HCT116 (cell line): Measurements from ENCODE around the gene ITGA7. TPM values are rescaled to one million over a fixed set of nuclear protein-coding genes. Genes with fewer than 3 reads are reported as not detected.

Experiments
- ATAC-seq: fragments of 200-7000 bp; cut with Tn5 transposase; 2 replicates; pipeline ENCODE4 v1.9.1; 2020; ENCODE audit warnings: mild to moderate bottlenecking, moderate library complexity
- BruUV-seq: library from RNA; stranded (reverse); fragments of 400-500 nt; replicated peaks from 2 replicates; lab custom pipeline; 2021; lab: Mats Ljungman, UMichigan
- CTCF ChIA-PET: fragments of 300-600 bp; sonication (Branson Sonifier 250); formaldehyde crosslinking; loops from one replicate; lab custom pipeline; 2021; ENCODE audit warnings: antibody characterized with exemption; lab: Charles Lee
- POLR2A ChIA-PET: fragments of 300-600, 350-600 bp; sonication (Branson Sonifier 250); formaldehyde crosslinking; loops from one replicate; lab custom pipeline; 2021; ENCODE audit warnings: antibody characterized with exemption; lab: Charles Lee
- RAD21 ChIA-PET, 2 experiments: fragments of 300-600 bp; sonication (Branson Sonifier 250); formaldehyde crosslinking; loops; one replicate each; lab custom pipeline; 2023; ENCODE audit warnings: low total read pairs in 2 of 2; ENCODE audit not compliant: uncharacterized antibody in 2 of 2, unreplicated experiment in 2 of 2, low non-redundant PET in 1 of 2; lab: Charles Lee
- DNase-seq: peaks from one replicate; pipeline ENCODE4 v3.0.0-alpha.2; 2010; ENCODE audit warnings: low read depth, low spot score
- H2AFZ ChIP-seq: fragments of 200-600 bp; shearing (Covaris generic), sonication (generic); 2 replicates; pipeline ENCODE4 v1.6.1; 2017; ENCODE audit warnings: low read depth, mixed run types, mixed read lengths, antibody characterized with exemption, low read length; ENCODE audit not compliant: poor library complexity, severe bottlenecking
- H3K27ac ChIP-seq: 2 replicates; pipeline ENCODE4 v1.5.1; 2012; ENCODE audit warnings: low read depth, low read length
- H3K27me3 ChIP-seq: fragments of 200-600 bp; sonication (generic); 2 replicates; pipeline ENCODE4 v1.6.1; 2016; ENCODE audit warnings: mixed run types, low read length, mixed read lengths; ENCODE audit not compliant: insufficient read depth
- H3K36me3 ChIP-seq, 2 experiments: fragments of 200-500 bp in 1 of 2; fragments of 200-600 bp in 1 of 2; sonication (Bioruptor generic) in 1 of 2; sonication (generic) in 1 of 2; 2 replicates each; pipeline versions ENCODE4 v1.5.1 to v1.6.1; 2014 to 2016; ENCODE audit warnings: low read length in 2 of 2, inconsistent platforms in 1 of 2, mixed read lengths in 1 of 2, mixed run types in 1 of 2; ENCODE audit not compliant: insufficient read depth in 2 of 2, control insufficient read depth in 1 of 2
- H3K4me1 ChIP-seq, 2 experiments: fragments of 200-600 bp in 1 of 2; sonication (generic) in 1 of 2; 2 replicates each; pipeline versions ENCODE4 v1.5.1 to v1.6.1; 2012 to 2017; ENCODE audit warnings: low read length in 2 of 2, inconsistent platforms in 1 of 2, mild to moderate bottlenecking in 1 of 2, mixed read lengths in 1 of 2, mixed run types in 1 of 2, moderate library complexity in 1 of 2; ENCODE audit not compliant: insufficient read depth in 2 of 2, control insufficient read depth in 1 of 2
- H3K4me2 ChIP-seq: fragments of 200-600 bp; sonication (generic); 2 replicates; pipeline ENCODE4 v1.6.1; 2017; ENCODE audit warnings: mixed run types, low read length, mixed read lengths
- H3K4me3 ChIP-seq, 2 experiments: fragments of 200-600 bp in 1 of 2; sonication (generic) in 1 of 2; replicated peaks in 1 of 2; 2 replicates each; pipeline ENCODE4 v1.5.1; 2011 to 2016; ENCODE audit warnings: low read length in 2 of 2, control low read depth in 1 of 2, low read depth in 1 of 2, mild to moderate bottlenecking in 1 of 2, mixed read lengths in 1 of 2, mixed run types in 1 of 2
- H3K79me2 ChIP-seq: fragments of 200-600 bp; sonication (generic); 2 replicates; pipeline ENCODE4 v1.6.1; 2017; ENCODE audit warnings: mild to moderate bottlenecking, mixed run types, low read length, moderate library complexity, mixed read lengths; ENCODE audit not compliant: insufficient read depth
- H3K9ac ChIP-seq: fragments of 200-600 bp; sonication (generic); 2 replicates; pipeline ENCODE4 v1.6.1; 2016; ENCODE audit warnings: low read length, mixed read lengths
- H3K9me2 ChIP-seq: fragments of 200-600 bp; sonication (generic), shearing (Covaris generic); 2 replicates; pipeline ENCODE4 v1.6.1; 2017; ENCODE audit warnings: mixed run types, mild to moderate bottlenecking, moderate library complexity; ENCODE audit not compliant: insufficient read depth
- H3K9me3 ChIP-seq, 2 experiments: fragments of 200-500 bp in 1 of 2; fragments of 200-600 bp in 1 of 2; sonication (Bioruptor generic) in 1 of 2; sonication (generic) in 1 of 2; 2 replicates each; pipeline ENCODE4 v1.6.1; 2014 to 2017; ENCODE audit warnings: low read length in 2 of 2, mixed read lengths in 2 of 2, inconsistent platforms in 1 of 2, low read depth in 1 of 2, mild to moderate bottlenecking in 1 of 2, mixed run types in 1 of 2, moderate library complexity in 1 of 2; ENCODE audit not compliant: control insufficient read depth in 1 of 2, insufficient read depth in 1 of 2
- H4K20me1 ChIP-seq: fragments of 200-600 bp; sonication (generic), shearing (Covaris generic); 2 replicates; pipeline ENCODE4 v1.6.1; 2017; ENCODE audit warnings: mixed run types, mild to moderate bottlenecking, moderate library complexity; ENCODE audit not compliant: insufficient read depth
- CBX3 ChIP-seq: IDR thresholded peaks from 2 replicates; pipeline ENCODE4 v1.6.1; 2012; ENCODE audit warnings: low read depth
- CEBPB ChIP-seq: IDR thresholded peaks from 2 replicates; pipeline ENCODE4 v1.6.1; 2012; ENCODE audit warnings: low read depth
- EZH2 ChIP-seq: fragments of 200-600 bp; sonication (generic); IDR thresholded peaks from 2 replicates; pipeline ENCODE4 v1.6.1; 2017; ENCODE audit warnings: antibody characterized with exemption, mixed run types
- EZH2phosphoT487 ChIP-seq: fragments of 200-600 bp; IDR thresholded peaks from 2 replicates; pipeline ENCODE4 v1.6.1; 2018; ENCODE audit warnings: antibody characterized with exemption, borderline replicate concordance
- FOSL1 ChIP-seq: IDR thresholded peaks from 2 replicates; pipeline ENCODE4 v1.6.1; 2012; ENCODE audit warnings: low read depth
- POLR2A ChIP-seq: IDR thresholded peaks from 2 replicates; pipeline ENCODE4 v1.7.0; 2011; ENCODE audit warnings: borderline replicate concordance; ENCODE audit not compliant: insufficient read depth, insufficient read length; ENCODE audit errors: extremely low read depth
- POLR2AphosphoS5 ChIP-seq: IDR thresholded peaks from 2 replicates; pipeline ENCODE4 v1.6.1; 2011; ENCODE audit warnings: mild to moderate bottlenecking, low read depth, low read length, moderate library complexity
- SIN3A ChIP-seq: IDR thresholded peaks from 2 replicates; pipeline ENCODE4 v1.6.1; 2012; ENCODE audit warnings: low read depth
- SP1 ChIP-seq: IDR thresholded peaks from 2 replicates; pipeline ENCODE4 v1.6.1; 2012; ENCODE audit warnings: low read depth
- SRF ChIP-seq: IDR thresholded peaks from 2 replicates; pipeline ENCODE4 v1.6.1; 2012; ENCODE audit warnings: low read depth
- TCF7L2 ChIP-seq: IDR thresholded peaks from 2 replicates; pipeline ENCODE4 v1.7.0; 2011; ENCODE audit warnings: borderline replicate concordance, inconsistent platforms; ENCODE audit not compliant: insufficient read depth, insufficient read length; ENCODE audit errors: extremely low read depth
- YY1 ChIP-seq: IDR thresholded peaks from 2 replicates; pipeline ENCODE4 v1.6.1; 2011; ENCODE audit warnings: low read length, low read depth, moderate library complexity, mild to moderate bottlenecking; ENCODE audit not compliant: insufficient replicate concordance; ENCODE audit errors: extremely low read depth
- ZFX ChIP-seq: fragments of 450-650 bp; IDR thresholded peaks from 2 replicates; pipeline ENCODE4 v1.6.1; 2017
- ZNF274 ChIP-seq: fragments of 200-500 bp; sonication (Bioruptor generic); IDR thresholded peaks from 2 replicates; pipeline ENCODE4 v1.6.1; 2014; ENCODE audit warnings: mild to moderate bottlenecking, low read depth, low read length, inconsistent platforms
- intact Hi-C: fragments of 100-400 bp; cut with micrococcal nuclease; formaldehyde crosslinking; loops from 2 replicates; pipeline ENCODE4 v1.10.0; 2022
- total RNA-seq: library from RNA; stranded (reverse); gene quantifications from one replicate; pipeline ENCODE4 v1.2.1, GENCODE V29; 2021; ENCODE audit not compliant: unreplicated experiment
- TF ChIP-seq, protein P1 (sequence below): IDR thresholded peaks from 2 replicates; pipeline ENCODE4 v1.6.1; 2012
- TF ChIP-seq, protein P2 (sequence below): IDR thresholded peaks from 2 replicates; pipeline ENCODE4 v1.6.1; 2011; ENCODE audit warnings: mild to moderate bottlenecking, low read length, moderate library complexity; ENCODE audit not compliant: insufficient replicate concordance; ENCODE audit errors: extremely low read depth
- TF ChIP-seq, protein P3 (sequence below): IDR thresholded peaks from 2 replicates; pipeline ENCODE4 v1.6.1; 2012

The ITGA7 gene
- total RNA-seq, 1 experiment from 2014 or later = 17.8 TPM

DNA sequence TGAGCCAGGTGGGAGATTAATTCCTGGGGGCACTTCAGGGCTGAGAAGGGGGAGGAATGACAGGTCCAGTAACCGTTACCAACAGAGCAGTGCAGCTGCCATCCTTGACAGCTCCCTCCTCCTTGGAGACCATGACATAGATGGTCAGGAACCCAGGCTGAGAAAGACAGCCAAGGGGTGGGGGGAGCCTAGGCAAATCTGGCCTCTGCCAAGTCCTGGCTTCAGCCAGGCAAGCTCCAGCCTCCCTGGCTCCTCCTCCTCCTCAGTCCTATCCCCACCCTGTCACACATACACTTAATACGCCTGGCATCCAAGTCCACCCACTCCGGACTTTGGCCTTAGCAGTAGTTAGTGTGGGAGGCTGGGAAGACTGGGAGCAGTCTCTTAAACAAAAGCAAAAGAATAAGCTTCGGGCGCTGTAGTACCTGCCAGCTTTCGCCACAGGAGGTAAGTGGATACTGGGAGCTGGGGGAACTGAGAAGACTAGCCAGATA, 12.4 kb upstream of the ITGA7 start, which contains the start of gene RDH5:
TSS of gene RDH5 (plus strand) at position 323 of the 494 bp plus-strand sequence. CDS start 792 bp downstream, outside the sequence.
- Histone ChIP-seq H3K36me3 (peaks cover 2 to 21% of the 10 kb centered on the region in 2 experiments; a peak in 2 of 4 replicates), H3K4me3 (peak within 1 kb of the TSS in 1 of 2 experiments; percentile 9; a peak in 1 of 4 replicates), H3K4me1 (peaks cover 33 to 67% of the 10 kb centered on the region in 2 experiments), H2AFZ (no peak within 1 kb of the TSS), H3K27me3 (no peaks in the 10 kb centered on the region), H3K9me2 (no peaks in the 10 kb centered on the region), H4K20me1 (no peaks in the 10 kb centered on the region), H3K4me2 (peak within 1 kb of the TSS; percentile 53), H3K9ac (peak within 1 kb of the TSS; percentile 34), H3K9me3 (no peaks in the 10 kb centered on the region), H3K79me2 (peaks cover 14% of the 10 kb centered on the region), H3K27ac (peak within 1 kb of the TSS; percentile 30)
- ChIA-PET POLR2A (interaction anchor here (1.7 kb wide), 2 partner anchors 9 to 17 kb away, joined by 5 read pairs; partner anchors contain the start of gene CD63), CTCF (interaction anchor here (0.8 to 4.1 kb wide), 9 partner anchors 9 to 74 kb away, joined by 3 to 35 read pairs (median 5); partner anchors contain the start of gene CD63), RAD21 (interaction anchor here in 1 of 2 experiments (1.8 kb wide), 1 partner anchor 9 kb away, joined by 4 read pairs; the partner anchor contains the start of gene CD63)
- intact Hi-C loops = no loop called here
- no TSS peak for BruUV-seq
- TF ChIP-seq POLR2AphosphoS5 (no peak), EZH2phosphoT487 (no peak), YY1 (no peak), ZNF274 (no peak), TCF7L2 (no peak), SIN3A (no peak)
- TF ChIP-seq, protein P1, sequence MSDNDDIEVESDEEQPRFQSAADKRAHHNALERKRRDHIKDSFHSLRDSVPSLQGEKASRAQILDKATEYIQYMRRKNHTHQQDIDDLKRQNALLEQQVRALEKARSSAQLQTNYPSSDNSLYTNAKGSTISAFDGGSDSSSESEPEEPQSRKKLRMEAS = no peak
- no peak for ATAC-seq
- no peak for DNase-seq

DNA sequence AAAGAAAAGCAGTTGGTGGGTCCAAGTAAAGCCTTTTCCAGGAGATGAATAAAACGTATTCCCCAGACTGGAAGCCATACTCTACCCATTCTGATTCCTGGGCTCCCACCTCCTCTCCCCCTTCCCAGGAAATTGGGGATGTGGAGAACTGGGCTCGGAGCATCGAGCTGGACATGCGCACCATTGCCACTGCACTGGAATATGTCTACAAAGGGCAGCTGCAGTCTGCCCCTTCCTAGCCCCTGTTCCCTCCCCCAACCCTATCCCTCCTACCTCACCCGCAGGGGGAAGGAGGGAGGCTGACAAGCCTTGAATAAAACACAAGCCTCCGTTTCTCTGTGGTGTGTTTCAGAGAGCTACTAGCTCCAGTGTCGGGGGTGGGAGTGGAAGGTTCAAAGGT, 11.7 kb upstream of the ITGA7 start:
- H3K79me2 ChIP-seq = peaks cover 14% of the 10 kb centered on the region
- H3K27me3 ChIP-seq = no peaks in the 10 kb centered on the region
- no peaks in the 10 kb centered on the region for H3K9me2 ChIP-seq
- no peak overlapping the region for H3K4me3 ChIP-seq
- BruUV-seq = no TSS peak
- ChIA-PET RAD21 (interaction anchor here in 1 of 2 experiments (1.8 kb wide), 1 partner anchor 10 kb away, joined by 4 read pairs; the partner anchor contains the start of gene CD63), CTCF (interaction anchor here (0.8 to 4.1 kb wide), 7 partner anchors 10 to 73 kb away, joined by 3 to 35 read pairs (median 4); partner anchors contain the start of gene CD63), POLR2A (no interaction called here)
- no peak for DNase-seq
- H3K9ac ChIP-seq = no peak overlapping the region; the same call in 1 of the 2 replicates
- no peak for ATAC-seq
- peaks cover 2 to 16% of the 10 kb centered on the region in 2 experiments; a peak in 1 of 4 replicates for H3K36me3 ChIP-seq
- no peak overlapping the region for H3K27ac ChIP-seq
- no peaks in the 10 kb centered on the region for H4K20me1 ChIP-seq
- H3K4me1 ChIP-seq = peaks cover 33 to 62% of the 10 kb centered on the region in 2 experiments
- intact Hi-C loops = no loop called here
- no peaks in the 10 kb centered on the region for H3K9me3 ChIP-seq
- no peak overlapping the region for H2AFZ ChIP-seq
- peak overlapping the region; percentile 53; the same call in 1 of the 2 replicates for H3K4me2 ChIP-seq
- no peak for TF ChIP-seq CEBPB
- no peak for TF ChIP-seq EZH2phosphoT487
- no peak for TF ChIP-seq ZNF274
- TF ChIP-seq, protein P2, sequence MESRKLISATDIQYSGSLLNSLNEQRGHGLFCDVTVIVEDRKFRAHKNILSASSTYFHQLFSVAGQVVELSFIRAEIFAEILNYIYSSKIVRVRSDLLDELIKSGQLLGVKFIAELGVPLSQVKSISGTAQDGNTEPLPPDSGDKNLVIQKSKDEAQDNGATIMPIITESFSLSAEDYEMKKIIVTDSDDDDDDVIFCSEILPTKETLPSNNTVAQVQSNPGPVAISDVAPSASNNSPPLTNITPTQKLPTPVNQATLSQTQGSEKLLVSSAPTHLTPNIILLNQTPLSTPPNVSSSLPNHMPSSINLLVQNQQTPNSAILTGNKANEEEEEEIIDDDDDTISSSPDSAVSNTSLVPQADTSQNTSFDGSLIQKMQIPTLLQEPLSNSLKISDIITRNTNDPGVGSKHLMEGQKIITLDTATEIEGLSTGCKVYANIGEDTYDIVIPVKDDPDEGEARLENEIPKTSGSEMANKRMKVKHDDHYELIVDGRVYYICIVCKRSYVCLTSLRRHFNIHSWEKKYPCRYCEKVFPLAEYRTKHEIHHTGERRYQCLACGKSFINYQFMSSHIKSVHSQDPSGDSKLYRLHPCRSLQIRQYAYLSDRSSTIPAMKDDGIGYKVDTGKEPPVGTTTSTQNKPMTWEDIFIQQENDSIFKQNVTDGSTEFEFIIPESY = no peak
- no peak for TF ChIP-seq EZH2
- no peak for TF ChIP-seq POLR2A
- no peak for TF ChIP-seq ZFX
- no peak for TF ChIP-seq FOSL1
- TF ChIP-seq SRF = no peak
- TF ChIP-seq SP1 = no peak
- no peak for TF ChIP-seq CBX3
- TF ChIP-seq POLR2AphosphoS5 = no peak
- TF ChIP-seq TCF7L2 = no peak
- TF ChIP-seq, protein P3, sequence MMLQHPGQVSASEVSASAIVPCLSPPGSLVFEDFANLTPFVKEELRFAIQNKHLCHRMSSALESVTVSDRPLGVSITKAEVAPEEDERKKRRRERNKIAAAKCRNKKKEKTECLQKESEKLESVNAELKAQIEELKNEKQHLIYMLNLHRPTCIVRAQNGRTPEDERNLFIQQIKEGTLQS = no peak
- TF ChIP-seq, protein P1 = no peak
